IMR-90 (cell line): ENCODE data around the gene DIAPH2. TPM values are rescaled to one million over a fixed set of nuclear protein-coding genes. Genes with fewer than 3 reads are reported as not detected.

ENCODE experiments used
- ATAC-seq: fragments of 200-7000 bp; cut with Tn5 transposase; 2 replicates; pipeline ENCODE4 v1.9.1; 2020; ENCODE audit warnings: low read depth, mild to moderate bottlenecking, moderate library complexity
- BruUV-seq: library from RNA; stranded (reverse); fragments of 400-500 nt; replicated peaks from 2 replicates; lab custom pipeline; 2021; lab: Mats Ljungman, UMichigan
- CTCF ChIA-PET: fragments of 300-600 bp; formaldehyde crosslinking; extraction: SDS; loops from one replicate; lab custom pipeline; 2021; ENCODE audit warnings: antibody characterized with exemption; lab: Yijun Ruan, JAX
- POLR2A ChIA-PET: fragments of 300-600 bp; sonication (Branson Sonifier 250); formaldehyde crosslinking; loops from one replicate; lab custom pipeline; 2022; ENCODE audit warnings: antibody characterized with exemption; ENCODE audit not compliant: unreplicated experiment; lab: Charles Lee
- DNase-seq: peaks from one replicate; pipeline ENCODE4 v3.0.0; 2013
- H2AFZ ChIP-seq: replicated peaks from 2 replicates; pipeline ENCODE3; 2013; ENCODE audit warnings: low read length, mild to moderate bottlenecking; ENCODE audit not compliant: poor library complexity
- H2AK5ac ChIP-seq: 2 replicates; pipeline ENCODE4 v1.6.1; 2013; ENCODE audit warnings: low read depth, low read length, inconsistent platforms
- H2AK9ac ChIP-seq: replicated peaks from 2 replicates; pipeline ENCODE3; 2013; ENCODE audit warnings: mild to moderate bottlenecking, low read depth, low read length, moderate library complexity; ENCODE audit not compliant: poor library complexity
- H2BK120ac ChIP-seq: 2 replicates; pipeline ENCODE4 v1.6.1; 2013; ENCODE audit warnings: low read depth, low read length, inconsistent platforms
- H2BK15ac ChIP-seq: 3 replicates; pipeline ENCODE4 v1.6.1; 2013; ENCODE audit warnings: low read depth, low read length, inconsistent platforms
- H2BK20ac ChIP-seq: 2 replicates; pipeline ENCODE4 v1.6.1; 2013; ENCODE audit warnings: low read depth, mild to moderate bottlenecking, inconsistent platforms, low read length, moderate library complexity
- H2BK5ac ChIP-seq: 2 replicates; pipeline ENCODE4 v1.6.1; 2013; ENCODE audit warnings: mild to moderate bottlenecking, low read depth, low read length, inconsistent platforms; ENCODE audit not compliant: poor library complexity, severe bottlenecking
- H3K14ac ChIP-seq: replicated peaks from 2 replicates; pipeline ENCODE4 v1.6.1; 2013; ENCODE audit warnings: low read depth, low read length, inconsistent platforms
- H3K18ac ChIP-seq: 2 replicates; pipeline ENCODE4 v1.6.1; 2013; ENCODE audit warnings: low read depth, low read length, control low read depth
- H3K23ac ChIP-seq: 2 replicates; pipeline ENCODE4 v1.6.1; 2013; ENCODE audit warnings: low read depth, low read length, inconsistent platforms
- H3K27ac ChIP-seq: 2 replicates; pipeline ENCODE4 v1.5.1; 2013; ENCODE audit warnings: mild to moderate bottlenecking, control low read depth, low read length; ENCODE audit not compliant: insufficient read depth
- H3K27me3 ChIP-seq: 2 replicates; pipeline ENCODE4 v1.6.1; 2013; ENCODE audit warnings: low read length; ENCODE audit not compliant: control insufficient read depth, insufficient read depth
- H3K36me3 ChIP-seq: 2 replicates; pipeline ENCODE4 v1.6.1; 2013; ENCODE audit warnings: low read length, mixed read lengths; ENCODE audit not compliant: control insufficient read depth, insufficient read depth
- H3K4ac ChIP-seq: 2 replicates; pipeline ENCODE4 v1.6.1; 2013; ENCODE audit warnings: low read depth, low read length, inconsistent platforms
- H3K4me1 ChIP-seq: 2 replicates; pipeline ENCODE4 v1.6.1; 2013; ENCODE audit warnings: low read length, mixed read lengths; ENCODE audit not compliant: control insufficient read depth, insufficient read depth
- H3K4me2 ChIP-seq: 2 replicates; pipeline ENCODE4 v1.6.1; 2013; ENCODE audit warnings: low read depth, mild to moderate bottlenecking, control low read depth, low read length, moderate library complexity
- H3K4me3 ChIP-seq: 2 replicates; pipeline ENCODE4 v1.5.1; 2013; ENCODE audit warnings: low read depth, mild to moderate bottlenecking, control low read depth, low read length, moderate library complexity; ENCODE audit not compliant: insufficient read depth
- H3K56ac ChIP-seq: 2 replicates; pipeline ENCODE4 v1.6.1; 2013; ENCODE audit warnings: low read length, inconsistent platforms; ENCODE audit not compliant: insufficient read depth; ENCODE audit errors: extremely low read depth
- H3K79me1 ChIP-seq, 2 experiments: 2 replicates each; pipeline ENCODE4 v1.6.1; 2013; ENCODE audit warnings: low read length in 2 of 2, inconsistent platforms in 1 of 2, low read depth in 1 of 2
- H3K9ac ChIP-seq: 2 replicates; pipeline ENCODE4 v1.6.1; 2013; ENCODE audit warnings: low read depth, low read length, control low read depth
- H3K9me1 ChIP-seq: 2 replicates; pipeline ENCODE4 v1.6.1; 2013; ENCODE audit warnings: low read length, inconsistent platforms; ENCODE audit not compliant: insufficient read depth
- H3K9me3 ChIP-seq: 2 replicates; pipeline ENCODE4 v1.6.1; 2013; ENCODE audit warnings: low read length; ENCODE audit not compliant: control insufficient read depth, insufficient read depth
- H4K20me1 ChIP-seq: 2 replicates; pipeline ENCODE4 v1.6.1; 2013; ENCODE audit warnings: low read length, inconsistent platforms; ENCODE audit not compliant: insufficient read depth
- H4K5ac ChIP-seq: 2 replicates; pipeline ENCODE4 v1.6.1; 2013; ENCODE audit warnings: mild to moderate bottlenecking, low read depth, low read length, control low read depth
- H4K8ac ChIP-seq, 2 experiments: 2 replicates each; pipeline ENCODE4 v1.6.1; 2013; ENCODE audit warnings: low read depth in 2 of 2, low read length in 2 of 2, control low read depth in 1 of 2, inconsistent platforms in 1 of 2
- H4K91ac ChIP-seq: 2 replicates; pipeline ENCODE4 v1.6.1; 2013; ENCODE audit warnings: low read depth, low read length, inconsistent platforms; ENCODE audit not compliant: insufficient read depth
- BHLHE40 ChIP-seq: fragments of 150-350 bp; IDR thresholded peaks from 2 replicates; pipeline ENCODE4 v1.6.1; 2016; ENCODE audit warnings: mild to moderate bottlenecking, low read depth, low read length
- CEBPB ChIP-seq: IDR thresholded peaks from 2 replicates; pipeline ENCODE4 v1.6.1; 2012; ENCODE audit warnings: low read depth, low read length, improper control_type of control experiment
- CHD1 ChIP-seq: IDR thresholded peaks from 2 replicates; pipeline ENCODE4 v1.6.1; 2012; ENCODE audit warnings: low read depth, low read length, improper control_type of control experiment
- CTCF ChIP-seq: conservative IDR thresholded peaks from 2 replicates; pipeline ENCODE4 v1.5.1; 2012; ENCODE audit warnings: mild to moderate bottlenecking, low read depth, low read length, improper control_type of control experiment
- ELK1 ChIP-seq: fragments of 150-350 bp; IDR thresholded peaks from 2 replicates; pipeline ENCODE4 v1.6.1; 2016; ENCODE audit warnings: low read depth, mild to moderate bottlenecking, low read length, moderate library complexity, borderline replicate concordance
- FOS ChIP-seq: fragments of 150-350 bp; IDR thresholded peaks from 2 replicates; pipeline ENCODE4 v1.6.1; 2016; ENCODE audit warnings: low read depth, low read length
- MAFK ChIP-seq: IDR thresholded peaks from 2 replicates; pipeline ENCODE4 v1.6.1; 2012; ENCODE audit warnings: low read depth, low read length, improper control_type of control experiment
- MAZ ChIP-seq: IDR thresholded peaks from 2 replicates; pipeline ENCODE4 v1.6.1; 2012; ENCODE audit warnings: low read depth, mild to moderate bottlenecking, low read length, improper control_type of control experiment, moderate library complexity, borderline replicate concordance
- MXI1 ChIP-seq: IDR thresholded peaks from 2 replicates; pipeline ENCODE4 v1.6.1; 2012; ENCODE audit warnings: low read depth, mild to moderate bottlenecking, low read length, moderate library complexity, borderline replicate concordance
- NFE2L2 ChIP-seq: fragments of 150-350 bp; IDR thresholded peaks from 2 replicates; pipeline ENCODE4 v1.6.1; 2016; ENCODE audit warnings: low read depth, mild to moderate bottlenecking, low read length
- POLR2A ChIP-seq: IDR thresholded peaks from 2 replicates; pipeline ENCODE4 v1.6.1; 2012; ENCODE audit warnings: mild to moderate bottlenecking, low read depth, low read length
- RAD21 ChIP-seq: IDR thresholded peaks from 2 replicates; pipeline ENCODE4 v1.6.1; 2012; ENCODE audit warnings: low read length, improper control_type of control experiment
- RCOR1 ChIP-seq: IDR thresholded peaks from 2 replicates; pipeline ENCODE4 v1.6.1; 2012; ENCODE audit warnings: mild to moderate bottlenecking, low read length, improper control_type of control experiment; ENCODE audit not compliant: insufficient replicate concordance
- RFX5 ChIP-seq: IDR thresholded peaks from 2 replicates; pipeline ENCODE4 v1.8.0; 2012; ENCODE audit warnings: low read depth, mild to moderate bottlenecking, low read length, moderate library complexity
- SMC3 ChIP-seq: fragments of 150-350 bp; IDR thresholded peaks from 2 replicates; pipeline ENCODE4 v1.6.1; 2016; ENCODE audit warnings: low read depth, mild to moderate bottlenecking, antibody characterized with exemption, low read length, moderate library complexity
- USF2 ChIP-seq: fragments of 150-350 bp; IDR thresholded peaks from 2 replicates; pipeline ENCODE4 v1.6.1; 2017; ENCODE audit warnings: mild to moderate bottlenecking, antibody characterized with exemption, low read length, low read depth
- dilution Hi-C: fragments of 300-500 bp; cut with HindIII; formaldehyde crosslinking; loops from one replicate; pipeline ENCODE4 v1.14.3; 2018; ENCODE audit warnings: low sequenced_read_pairs; ENCODE audit not compliant: unreplicated experiment
- in situ Hi-C: fragments of 300-500 bp; cut with MboI; formaldehyde crosslinking; loops from 3 replicates; pipeline ENCODE4 v1.14.3; 2019; ENCODE audit warnings: low sequenced_read_pairs, inconsistent platforms, mixed read lengths
- intact Hi-C: fragments of 100-400 bp; cut with micrococcal nuclease; formaldehyde crosslinking; loops from 2 replicates; pipeline ENCODE4 v1.10.0; 2022
- polyA plus RNA-seq, 3 experiments: library from polyadenylated mRNA; depleted of rRNA; stranded (reverse); fragments of >200 nt; gene quantifications; 2 replicates each; pipeline ENCODE4 v1.2.3, GENCODE V29; 2012; ENCODE audit warnings: low replicate concordance in 1 of 3
- total RNA-seq: library from RNA; depleted of rRNA; stranded (reverse); fragments of >200 nt; gene quantifications from 2 replicates; pipeline ENCODE4 v1.2.3, GENCODE V29; 2012

DIAPH2 gene
- total and polyA plus RNA-seq, 2 of the 4 experiments (the other 2 are of a cell fraction) = 3.6 to 19.9 TPM

- no peaks in the 10 kb centered on the region for H3K9me3 ChIP-seq
- TF ChIP-seq CTCF (no peak), USF2 (no peak), MXI1 (no peak), ELK1 (no peak), RFX5 (no peak), POLR2A (no peak), RCOR1 (no peak), MAFK (no peak), CHD1 (no peak), SMC3 (no peak), RAD21 (no peak), MAZ (no peak), BHLHE40 (no peak), CEBPB (no peak), NFE2L2 (no peak), FOS (no peak)
- no peak overlapping the region for H4K91ac ChIP-seq
- H3K4me1 ChIP-seq = peaks cover 6% of the 10 kb centered on the region
- intact Hi-C loops = no loop called here
- no peak overlapping the region for H2BK120ac ChIP-seq
- no peak overlapping the region for H2AFZ ChIP-seq
- H3K4me3 ChIP-seq = no peak overlapping the region
- no peak overlapping the region for H3K4me2 ChIP-seq
- no peak overlapping the region for H2AK5ac ChIP-seq
- H3K4ac ChIP-seq = no peak overlapping the region
- no peak overlapping the region for H2AK9ac ChIP-seq
- no peak for ATAC-seq
- H3K18ac ChIP-seq = no peak overlapping the region
- no peak overlapping the region for H3K14ac ChIP-seq
- ChIA-PET POLR2A (no interaction called here), CTCF (no interaction called here)
- H3K9me1 ChIP-seq = peaks cover 6% of the 10 kb centered on the region; the same call in 1 of the 2 replicates
- no peaks in the 10 kb centered on the region for H4K20me1 ChIP-seq
- no peak overlapping the region for H2BK15ac ChIP-seq
- no peak overlapping the region for H3K9ac ChIP-seq
- H3K36me3 ChIP-seq = no peaks in the 10 kb centered on the region
- no peak overlapping the region for H3K23ac ChIP-seq
- no peak overlapping the region for H4K5ac ChIP-seq
- H3K27me3 ChIP-seq = no peaks in the 10 kb centered on the region
- no peak for DNase-seq
- H2BK5ac ChIP-seq = no peak overlapping the region
- no peak overlapping the region for H2BK20ac ChIP-seq
- in situ Hi-C loops = no loop called here
- BruUV-seq = no TSS peak
- no peak overlapping the region for H4K8ac ChIP-seq
- H3K27ac ChIP-seq = no peak overlapping the region
- peaks cover 0 to 8% of the 10 kb centered on the region in 2 experiments; a peak in 1 of 4 replicates for H3K79me1 ChIP-seq
- dilution Hi-C loops = no loop called here
- no peak overlapping the region for H3K56ac ChIP-seq
Observed at GRCh38 chrX:97402903-97403302, 718.3 kb downstream of the DIAPH2 start.
